Measurements from ENCODE around the gene NBPF12.
"Not testable (repeated sequence)": the region's sequence is repeated elsewhere in the genome, so short reads cannot be mapped to it uniquely, and the experiment has no call there.

DNA sequence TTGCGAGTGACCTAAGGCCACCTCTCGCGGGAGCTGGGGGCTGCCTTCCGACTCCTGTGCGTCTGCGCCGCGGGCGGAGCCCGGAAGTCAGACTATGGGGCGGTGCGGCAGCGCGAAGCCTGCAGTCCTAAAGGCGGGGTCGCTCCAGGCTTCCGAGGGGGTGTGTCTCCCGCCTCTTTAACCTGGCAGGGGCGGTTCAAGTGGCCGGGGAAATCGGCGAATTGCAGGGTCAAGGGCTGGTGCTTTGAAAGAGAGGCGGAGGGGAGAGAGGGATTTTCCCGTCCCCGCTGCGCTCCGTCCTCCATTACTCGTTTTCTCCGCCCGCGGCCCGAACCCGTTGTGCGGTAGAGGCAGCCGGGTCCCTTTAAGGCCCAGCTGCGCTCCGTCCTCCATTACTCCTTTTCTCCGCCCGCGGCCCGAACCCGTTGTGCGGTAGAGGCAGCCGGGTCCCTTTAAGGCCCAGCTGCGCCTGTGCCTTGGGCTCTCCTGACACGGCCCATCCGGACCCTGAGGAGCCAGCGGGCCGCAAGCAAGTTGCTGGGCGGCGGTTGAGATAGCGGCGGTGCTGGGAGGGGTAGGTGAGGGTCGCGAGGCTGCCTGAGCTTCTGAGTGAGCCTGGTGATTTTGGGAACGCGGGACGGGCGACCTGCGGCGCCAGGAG, at the start of gene NBPF12:
- TF ChIP-seq, protein P1, sequence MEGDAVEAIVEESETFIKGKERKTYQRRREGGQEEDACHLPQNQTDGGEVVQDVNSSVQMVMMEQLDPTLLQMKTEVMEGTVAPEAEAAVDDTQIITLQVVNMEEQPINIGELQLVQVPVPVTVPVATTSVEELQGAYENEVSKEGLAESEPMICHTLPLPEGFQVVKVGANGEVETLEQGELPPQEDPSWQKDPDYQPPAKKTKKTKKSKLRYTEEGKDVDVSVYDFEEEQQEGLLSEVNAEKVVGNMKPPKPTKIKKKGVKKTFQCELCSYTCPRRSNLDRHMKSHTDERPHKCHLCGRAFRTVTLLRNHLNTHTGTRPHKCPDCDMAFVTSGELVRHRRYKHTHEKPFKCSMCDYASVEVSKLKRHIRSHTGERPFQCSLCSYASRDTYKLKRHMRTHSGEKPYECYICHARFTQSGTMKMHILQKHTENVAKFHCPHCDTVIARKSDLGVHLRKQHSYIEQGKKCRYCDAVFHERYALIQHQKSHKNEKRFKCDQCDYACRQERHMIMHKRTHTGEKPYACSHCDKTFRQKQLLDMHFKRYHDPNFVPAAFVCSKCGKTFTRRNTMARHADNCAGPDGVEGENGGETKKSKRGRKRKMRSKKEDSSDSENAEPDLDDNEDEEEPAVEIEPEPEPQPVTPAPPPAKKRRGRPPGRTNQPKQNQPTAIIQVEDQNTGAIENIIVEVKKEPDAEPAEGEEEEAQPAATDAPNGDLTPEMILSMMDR (IDR thresholded peaks at IDR 0.05): not testable (repeated sequence)
- not testable (repeated sequence) for TF ChIP-seq POLR2A (IDR thresholded peaks at IDR 0.05)

All from testis (tissue), 2 donors.